ENCODE measurements around the gene RIT1.
"Not testable (repeated sequence)": the region's sequence is repeated elsewhere in the genome, so short reads cannot be mapped to it uniquely, and the experiment has no call there.

Gene RIT1

GRCh38 chr1:155933591-155934096, 22.5 kb upstream of the RIT1 start:
- no peak for DNase-seq (ENCODE audit: low read depth)

GRCh38 chr1:155932487-155932886, 21.3 kb upstream of the RIT1 start:
- DNase-seq (ENCODE audit: low read depth), result no peak

GRCh38 chr1:155932081-155932480, 20.9 kb upstream of the RIT1 start:
- no peak for DNase-seq (ENCODE audit: low read depth)

GRCh38 chr1:155931332-155932038, 20.3 kb upstream of the RIT1 start:
- no peak for DNase-seq (ENCODE audit: low read depth)

GRCh38 chr1:155930725-155931124, 19.6 kb upstream of the RIT1 start:
- DNase-seq (ENCODE audit: low read depth), result not testable (repeated sequence)

GRCh38 chr1:155929057-155929456, 17.9 kb upstream of the RIT1 start:
- no peak for DNase-seq (ENCODE audit: low read depth)

- DNase-seq (ENCODE audit: low read depth), result no peak
These were observed 14.4 kb upstream of the RIT1 start for GRCh38 chr1:155925506-155925905.

- no peak for DNase-seq (ENCODE audit: low read depth)
These were observed 9.6 kb upstream of the RIT1 start for GRCh38 chr1:155920717-155921116.

- no peak for DNase-seq (ENCODE audit: low read depth)
These were observed 8.7 kb upstream of the RIT1 start for GRCh38 chr1:155919801-155920200.

GRCh38 chr1:155918660-155919059, 7.5 kb upstream of the RIT1 start:
- no peak for DNase-seq (ENCODE audit: low read depth)

GRCh38 chr1:155913969-155914757, 3.0 kb upstream of the RIT1 start:
- DNase-seq (ENCODE audit: low read depth), result no peak

GRCh38 chr1:155912056-155912536, 947 bp upstream of the RIT1 start:
- DNase-seq (ENCODE audit: low read depth), result no peak

GRCh38 chr1:155910621-155911121, 478 bp downstream of the RIT1 start:
- no peak for DNase-seq (ENCODE audit: low read depth)

- DNase-seq (ENCODE audit: low read depth), result no peak
These were observed 1.3 kb downstream of the RIT1 start for GRCh38 chr1:155909894-155910293.

- DNase-seq (ENCODE audit: low read depth), result no peak
These were observed 6.9 kb downstream of the RIT1 start for GRCh38 chr1:155904261-155904660.

- no peak for DNase-seq (ENCODE audit: low read depth)
These were observed 11.0 kb downstream of the RIT1 start for GRCh38 chr1:155900161-155900560.

- DNase-seq (ENCODE audit: low read depth), result no peak
These were observed 11.5 kb downstream of the RIT1 start for GRCh38 chr1:155899683-155900082.

GRCh38 chr1:155898888-155899287, 12.3 kb downstream of the RIT1 start:
- DNase-seq (ENCODE audit: low read depth), result no peak

- no peak for DNase-seq (ENCODE audit: low read depth)
These were observed 13.4 kb downstream of the RIT1 start for GRCh38 chr1:155897746-155898145.

GRCh38 chr1:155896476-155896875, 14.7 kb downstream of the RIT1 start:
- not testable (repeated sequence) for DNase-seq (ENCODE audit: low read depth)

GRCh38 chr1:155895617-155896016, 15.5 kb downstream of the RIT1 start:
- DNase-seq (ENCODE audit: low read depth), result not testable (repeated sequence)

- no peak for DNase-seq (ENCODE audit: low read depth)
These were observed 17.6 kb downstream of the RIT1 start for GRCh38 chr1:155893389-155894142.
